GM23338 (cell line): ENCODE measurements around the gene TMEM151B. TPM values are rescaled to one million over a fixed set of nuclear protein-coding genes. Genes with fewer than 3 reads are reported as not detected.

Experiments
- ATAC-seq: fragments of 200-7000 bp; cut with Tn5 transposase; 3 replicates; pipeline ENCODE4 v1.9.1; 2020
- DNase-seq: peaks from one replicate; pipeline ENCODE4 v3.0.0-alpha.2; 2015; ENCODE audit warnings: low spot score
- H2AFZ ChIP-seq: fragments of 200-600 bp; sonication (generic); 2 replicates; pipeline ENCODE4 v1.8.0; 2016; ENCODE audit warnings: antibody characterized with exemption, mild to moderate bottlenecking, moderate library complexity
- H3F3A ChIP-seq: fragments of 200-600 bp; sonication (generic); replicated peaks from 2 replicates; pipeline ENCODE4 v1.8.0; 2017; ENCODE audit warnings: antibody characterized with exemption, mixed run types, low read depth
- H3K27ac ChIP-seq: fragments of 200-600 bp; sonication (generic); 2 replicates; pipeline ENCODE4 v1.6.1; 2016; ENCODE audit warnings: low read depth
- H3K27me3 ChIP-seq: fragments of 200-600 bp; sonication (generic); 2 replicates; pipeline ENCODE4 v1.8.0; 2016; ENCODE audit warnings: mild to moderate bottlenecking, mixed run types, moderate library complexity; ENCODE audit not compliant: insufficient read depth
- H3K36me3 ChIP-seq: fragments of 200-600 bp; sonication (generic); 2 replicates; pipeline ENCODE4 v1.8.0; 2016; ENCODE audit warnings: mild to moderate bottlenecking; ENCODE audit not compliant: insufficient read depth
- H3K4me1 ChIP-seq: fragments of 200-600 bp; sonication (generic); 2 replicates; pipeline ENCODE4 v1.8.0; 2016; ENCODE audit warnings: mild to moderate bottlenecking, moderate library complexity; ENCODE audit not compliant: insufficient read depth
- H3K4me2 ChIP-seq: fragments of 200-600 bp; sonication (generic); 2 replicates; pipeline ENCODE4 v1.7.1; 2017; ENCODE audit warnings: mixed run types
- H3K4me3 ChIP-seq: fragments of 200-600 bp; sonication (generic); 2 replicates; pipeline ENCODE4 v1.6.1; 2016; ENCODE audit warnings: mixed run types
- H3K79me2 ChIP-seq: fragments of 200-600 bp; sonication (generic); replicated peaks from 2 replicates; pipeline ENCODE4 v1.8.0; 2017; ENCODE audit warnings: mild to moderate bottlenecking; ENCODE audit not compliant: insufficient read depth
- H3K9me2 ChIP-seq: fragments of 200-600 bp; sonication (generic); 2 replicates; pipeline ENCODE4 v1.8.0; 2017; ENCODE audit not compliant: insufficient read depth
- H4K20me1 ChIP-seq: fragments of 200-600 bp; sonication (generic); replicated peaks from 2 replicates; pipeline ENCODE4 v1.8.0; 2017; ENCODE audit warnings: mild to moderate bottlenecking; ENCODE audit not compliant: insufficient read depth
- H3K27ac Mint-ChIP-seq: 2 replicates; pipeline ENCODE4 v1.8.0; 2020; ENCODE audit warnings: inconsistent platforms, mild to moderate bottlenecking, moderate library complexity, mixed read lengths
- H3K27me3 Mint-ChIP-seq: 3 replicates; pipeline ENCODE4 v1.8.0; 2022; ENCODE audit warnings: low read depth, mild to moderate bottlenecking, moderate library complexity, mixed read lengths, inconsistent platforms; ENCODE audit not compliant: insufficient read depth, poor library complexity
- H3K36me3 Mint-ChIP-seq: 3 replicates; pipeline ENCODE4 v1.8.0; 2021; ENCODE audit warnings: low read depth, mild to moderate bottlenecking, inconsistent platforms, moderate library complexity, mixed read lengths
- H3K4me1 Mint-ChIP-seq: 3 replicates; pipeline ENCODE4 v1.8.0; 2020; ENCODE audit warnings: mild to moderate bottlenecking, inconsistent platforms, mixed read lengths
- H3K4me3 Mint-ChIP-seq: 3 replicates; pipeline ENCODE4 v1.8.0; 2021; ENCODE audit warnings: moderate library complexity, mild to moderate bottlenecking, inconsistent platforms, mixed read lengths
- H3K9me3 Mint-ChIP-seq: 3 replicates; pipeline ENCODE4 v1.8.0; 2020; ENCODE audit warnings: moderate library complexity, mild to moderate bottlenecking, inconsistent platforms, mixed read lengths
- CREB1 ChIP-seq: fragments of 250-450 bp; sonication (Bioruptor Pico); IDR thresholded peaks from 2 replicates; pipeline ENCODE4 v1.5.0; 2020; ENCODE audit warnings: low read depth, mild to moderate bottlenecking, moderate library complexity
- EZH2 ChIP-seq: fragments of 200-600 bp; sonication (generic); IDR thresholded peaks from one replicate; pipeline ENCODE4 v1.8.0; 2017; ENCODE audit warnings: antibody characterized with exemption, mild to moderate bottlenecking, low read depth; ENCODE audit not compliant: unreplicated experiment
- EZH2phosphoT487 ChIP-seq: fragments of 200-600 bp; sonication (generic); IDR thresholded peaks from one replicate; pipeline ENCODE4 v1.8.1; 2018; ENCODE audit warnings: antibody characterized with exemption; ENCODE audit not compliant: unreplicated experiment
- JUNB ChIP-seq: IDR thresholded peaks from one replicate; pipeline ENCODE4 v1.6.1; 2016; ENCODE audit warnings: antibody characterized with exemption; ENCODE audit not compliant: unreplicated experiment
- NANOG ChIP-seq: IDR thresholded peaks from 2 replicates; pipeline ENCODE4 v1.6.1; 2016; ENCODE audit warnings: antibody characterized with exemption, borderline replicate concordance
- POLR2AphosphoS5 ChIP-seq: IDR thresholded peaks from 2 replicates; pipeline ENCODE4 v1.6.1; 2016; ENCODE audit warnings: antibody characterized with exemption, low read depth
- STAT1 ChIP-seq: IDR thresholded peaks from one replicate; pipeline ENCODE4 v1.6.1; 2016; ENCODE audit warnings: antibody characterized with exemption; ENCODE audit not compliant: unreplicated experiment
- ZNF114 ChIP-seq: fragments of 250-450 bp; sonication (Bioruptor Pico); IDR thresholded peaks from 2 replicates; pipeline ENCODE4 v1.5.0; 2020; ENCODE audit warnings: mild to moderate bottlenecking, moderate library complexity
- ZNF331 ChIP-seq: fragments of 250-450 bp; sonication (Bioruptor Pico); IDR thresholded peaks from 2 replicates; pipeline ENCODE4 v1.5.0; 2020; ENCODE audit warnings: low read depth, mild to moderate bottlenecking, moderate library complexity
- polyA plus RNA-seq: library from polyadenylated mRNA; unstranded; fragments of >200 nt; fragmentation: Nextera tagmentation; extraction: Ambion mirVana; gene quantifications from 2 replicates; pipeline ENCODE4 v1.2.1, GENCODE V29; 2016
- total RNA-seq: library from RNA; depleted of rRNA; stranded (reverse); fragments of >200 nt; shearing (Covaris generic); gene quantifications from 2 replicates; pipeline ENCODE4 v1.2.3, GENCODE V29; 2014
- TF ChIP-seq, protein P1 (sequence below): fragments of 250-450 bp; sonication (Bioruptor Pico); IDR thresholded peaks from 2 replicates; pipeline ENCODE4 v1.5.0; 2020; ENCODE audit warnings: mild to moderate bottlenecking, moderate library complexity
- TF ChIP-seq, protein P2 (sequence below): IDR thresholded peaks from 2 replicates; pipeline ENCODE4 v1.6.1; 2016; ENCODE audit warnings: antibody characterized with exemption
- TF ChIP-seq, protein P3 (sequence below), 2 experiments: fragments of 200-600 bp in 1 of 2; sonication (generic) in 1 of 2; conservative IDR thresholded peaks; 2 replicates each; pipeline versions ENCODE4 v1.5.1 to v1.6.1; 2016 to 2017; ENCODE audit warnings: antibody characterized with exemption in 2 of 2, low read depth in 2 of 2, mild to moderate bottlenecking in 2 of 2, moderate library complexity in 1 of 2
- TF ChIP-seq, protein P4 (sequence below): IDR thresholded peaks from one replicate; pipeline ENCODE4 v1.6.1; 2018; ENCODE audit warnings: antibody characterized with exemption; ENCODE audit not compliant: unreplicated experiment

TMEM151B gene
- total and polyA plus RNA-seq, 2 experiments from 2014 or later: 0.91 to 14.6 TPM

DNA sequence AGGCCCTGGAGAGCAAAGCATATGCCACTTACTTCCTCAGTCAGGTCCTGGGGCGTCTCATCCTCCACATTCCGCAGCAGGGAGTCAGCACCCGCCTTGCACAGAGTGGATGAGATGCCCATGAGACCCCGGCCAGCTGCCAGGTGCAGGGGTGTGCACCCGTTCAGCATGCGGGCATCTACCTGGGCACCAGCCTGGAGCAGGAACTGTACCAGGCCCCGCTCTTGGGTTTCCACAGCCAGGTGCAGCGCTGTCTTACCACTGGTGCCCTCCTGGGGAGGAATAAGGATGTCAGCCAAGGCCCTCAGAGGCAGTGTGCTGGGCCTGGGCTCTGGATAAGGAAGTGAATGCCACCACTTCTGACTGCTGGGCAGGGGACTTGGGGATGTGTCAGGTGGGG is 10.2 kb upstream of the TMEM151B start:
- no peak for ATAC-seq
- H3K4me3 Mint-ChIP-seq: no peak overlapping the region
- H3K27me3 Mint-ChIP-seq: peaks cover 40% of the 10 kb centered on the region
- H3K4me2 ChIP-seq: no peak overlapping the region
- no peaks in the 10 kb centered on the region for H3K36me3 ChIP-seq
- H3K9me3 Mint-ChIP-seq: peaks cover 7% of the 10 kb centered on the region
- no peak overlapping the region for H2AFZ ChIP-seq
- H3F3A ChIP-seq: peaks cover 19% of the 10 kb centered on the region
- no peaks in the 10 kb centered on the region for H3K9me2 ChIP-seq
- H3K4me3 ChIP-seq: no peak overlapping the region
- peaks cover 53% of the 10 kb centered on the region for H3K4me1 Mint-ChIP-seq
- H3K27ac Mint-ChIP-seq: no peak overlapping the region
- H3K27me3 ChIP-seq: peaks cover 5% of the 10 kb centered on the region; the same call in 1 of the 2 replicates
- H3K79me2 ChIP-seq: peaks cover 16% of the 10 kb centered on the region; the same call in 1 of the 2 replicates
- H3K4me1 ChIP-seq: peaks cover 17% of the 10 kb centered on the region
- DNase-seq: no peak
- no peak overlapping the region for H3K27ac ChIP-seq
- H4K20me1 ChIP-seq: peaks cover 6% of the 10 kb centered on the region; the same call in 1 of the 2 replicates
- TF ChIP-seq NANOG (no peak), ZNF114 (CRISPR knock-in tag) (no peak), EZH2phosphoT487 (no peak), EZH2 (no peak), JUNB (no peak), ZNF331 (CRISPR knock-in tag) (no peak), CREB1 (CRISPR knock-in tag) (no peak), STAT1 (no peak), POLR2AphosphoS5 (no peak)
- TF ChIP-seq, protein P1, sequence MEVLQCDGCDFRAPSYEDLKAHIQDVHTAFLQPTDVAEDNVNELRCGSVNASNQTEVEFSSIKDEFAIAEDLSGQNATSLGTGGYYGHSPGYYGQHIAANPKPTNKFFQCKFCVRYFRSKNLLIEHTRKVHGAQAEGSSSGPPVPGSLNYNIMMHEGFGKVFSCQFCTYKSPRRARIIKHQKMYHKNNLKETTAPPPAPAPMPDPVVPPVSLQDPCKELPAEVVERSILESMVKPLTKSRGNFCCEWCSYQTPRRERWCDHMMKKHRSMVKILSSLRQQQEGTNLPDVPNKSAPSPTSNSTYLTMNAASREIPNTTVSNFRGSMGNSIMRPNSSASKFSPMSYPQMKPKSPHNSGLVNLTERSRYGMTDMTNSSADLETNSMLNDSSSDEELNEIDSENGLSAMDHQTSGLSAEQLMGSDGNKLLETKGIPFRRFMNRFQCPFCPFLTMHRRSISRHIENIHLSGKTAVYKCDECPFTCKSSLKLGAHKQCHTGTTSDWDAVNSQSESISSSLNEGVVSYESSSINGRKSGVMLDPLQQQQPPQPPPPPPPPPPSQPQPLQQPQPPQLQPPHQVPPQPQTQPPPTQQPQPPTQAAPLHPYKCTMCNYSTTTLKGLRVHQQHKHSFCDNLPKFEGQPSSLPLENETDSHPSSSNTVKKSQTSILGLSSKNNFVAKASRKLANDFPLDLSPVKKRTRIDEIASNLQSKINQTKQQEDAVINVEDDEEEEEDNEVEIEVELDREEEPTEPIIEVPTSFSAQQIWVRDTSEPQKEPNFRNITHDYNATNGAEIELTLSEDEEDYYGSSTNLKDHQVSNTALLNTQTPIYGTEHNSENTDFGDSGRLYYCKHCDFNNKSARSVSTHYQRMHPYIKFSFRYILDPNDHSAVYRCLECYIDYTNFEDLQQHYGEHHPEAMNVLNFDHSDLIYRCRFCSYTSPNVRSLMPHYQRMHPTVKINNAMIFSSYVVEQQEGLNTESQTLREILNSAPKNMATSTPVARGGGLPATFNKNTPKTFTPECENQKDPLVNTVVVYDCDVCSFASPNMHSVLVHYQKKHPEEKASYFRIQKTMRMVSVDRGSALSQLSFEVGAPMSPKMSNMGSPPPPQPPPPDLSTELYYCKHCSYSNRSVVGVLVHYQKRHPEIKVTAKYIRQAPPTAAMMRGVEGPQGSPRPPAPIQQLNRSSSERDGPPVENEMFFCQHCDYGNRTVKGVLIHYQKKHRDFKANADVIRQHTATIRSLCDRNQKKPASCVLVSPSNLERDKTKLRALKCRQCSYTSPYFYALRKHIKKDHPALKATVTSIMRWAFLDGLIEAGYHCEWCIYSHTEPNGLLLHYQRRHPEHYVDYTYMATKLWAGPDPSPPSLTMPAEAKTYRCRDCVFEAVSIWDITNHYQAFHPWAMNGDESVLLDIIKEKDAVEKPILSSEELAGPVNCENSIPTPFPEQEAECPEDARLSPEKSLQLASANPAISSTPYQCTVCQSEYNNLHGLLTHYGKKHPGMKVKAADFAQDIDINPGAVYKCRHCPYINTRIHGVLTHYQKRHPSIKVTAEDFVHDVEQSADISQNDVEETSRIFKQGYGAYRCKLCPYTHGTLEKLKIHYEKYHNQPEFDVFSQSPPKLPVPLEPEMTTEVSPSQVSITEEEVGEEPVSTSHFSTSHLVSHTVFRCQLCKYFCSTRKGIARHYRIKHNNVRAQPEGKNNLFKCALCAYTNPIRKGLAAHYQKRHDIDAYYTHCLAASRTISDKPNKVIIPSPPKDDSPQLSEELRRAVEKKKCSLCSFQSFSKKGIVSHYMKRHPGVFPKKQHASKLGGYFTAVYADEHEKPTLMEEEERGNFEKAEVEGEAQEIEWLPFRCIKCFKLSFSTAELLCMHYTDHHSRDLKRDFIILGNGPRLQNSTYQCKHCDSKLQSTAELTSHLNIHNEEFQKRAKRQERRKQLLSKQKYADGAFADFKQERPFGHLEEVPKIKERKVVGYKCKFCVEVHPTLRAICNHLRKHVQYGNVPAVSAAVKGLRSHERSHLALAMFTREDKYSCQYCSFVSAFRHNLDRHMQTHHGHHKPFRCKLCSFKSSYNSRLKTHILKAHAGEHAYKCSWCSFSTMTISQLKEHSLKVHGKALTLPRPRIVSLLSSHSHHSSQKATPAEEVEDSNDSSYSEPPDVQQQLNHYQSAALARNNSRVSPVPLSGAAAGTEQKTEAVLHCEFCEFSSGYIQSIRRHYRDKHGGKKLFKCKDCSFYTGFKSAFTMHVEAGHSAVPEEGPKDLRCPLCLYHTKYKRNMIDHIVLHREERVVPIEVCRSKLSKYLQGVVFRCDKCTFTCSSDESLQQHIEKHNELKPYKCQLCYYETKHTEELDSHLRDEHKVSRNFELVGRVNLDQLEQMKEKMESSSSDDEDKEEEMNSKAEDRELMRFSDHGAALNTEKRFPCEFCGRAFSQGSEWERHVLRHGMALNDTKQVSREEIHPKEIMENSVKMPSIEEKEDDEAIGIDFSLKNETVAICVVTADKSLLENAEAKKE: no peak
- TF ChIP-seq, protein P2, sequence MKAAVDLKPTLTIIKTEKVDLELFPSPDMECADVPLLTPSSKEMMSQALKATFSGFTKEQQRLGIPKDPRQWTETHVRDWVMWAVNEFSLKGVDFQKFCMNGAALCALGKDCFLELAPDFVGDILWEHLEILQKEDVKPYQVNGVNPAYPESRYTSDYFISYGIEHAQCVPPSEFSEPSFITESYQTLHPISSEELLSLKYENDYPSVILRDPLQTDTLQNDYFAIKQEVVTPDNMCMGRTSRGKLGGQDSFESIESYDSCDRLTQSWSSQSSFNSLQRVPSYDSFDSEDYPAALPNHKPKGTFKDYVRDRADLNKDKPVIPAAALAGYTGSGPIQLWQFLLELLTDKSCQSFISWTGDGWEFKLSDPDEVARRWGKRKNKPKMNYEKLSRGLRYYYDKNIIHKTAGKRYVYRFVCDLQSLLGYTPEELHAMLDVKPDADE: no peak
- TF ChIP-seq, protein P3, sequence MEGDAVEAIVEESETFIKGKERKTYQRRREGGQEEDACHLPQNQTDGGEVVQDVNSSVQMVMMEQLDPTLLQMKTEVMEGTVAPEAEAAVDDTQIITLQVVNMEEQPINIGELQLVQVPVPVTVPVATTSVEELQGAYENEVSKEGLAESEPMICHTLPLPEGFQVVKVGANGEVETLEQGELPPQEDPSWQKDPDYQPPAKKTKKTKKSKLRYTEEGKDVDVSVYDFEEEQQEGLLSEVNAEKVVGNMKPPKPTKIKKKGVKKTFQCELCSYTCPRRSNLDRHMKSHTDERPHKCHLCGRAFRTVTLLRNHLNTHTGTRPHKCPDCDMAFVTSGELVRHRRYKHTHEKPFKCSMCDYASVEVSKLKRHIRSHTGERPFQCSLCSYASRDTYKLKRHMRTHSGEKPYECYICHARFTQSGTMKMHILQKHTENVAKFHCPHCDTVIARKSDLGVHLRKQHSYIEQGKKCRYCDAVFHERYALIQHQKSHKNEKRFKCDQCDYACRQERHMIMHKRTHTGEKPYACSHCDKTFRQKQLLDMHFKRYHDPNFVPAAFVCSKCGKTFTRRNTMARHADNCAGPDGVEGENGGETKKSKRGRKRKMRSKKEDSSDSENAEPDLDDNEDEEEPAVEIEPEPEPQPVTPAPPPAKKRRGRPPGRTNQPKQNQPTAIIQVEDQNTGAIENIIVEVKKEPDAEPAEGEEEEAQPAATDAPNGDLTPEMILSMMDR (conservative IDR thresholded peaks at IDR 0.05; ENCODE audit: low read depth in 2 of 2): no peak
- TF ChIP-seq, protein P4, sequence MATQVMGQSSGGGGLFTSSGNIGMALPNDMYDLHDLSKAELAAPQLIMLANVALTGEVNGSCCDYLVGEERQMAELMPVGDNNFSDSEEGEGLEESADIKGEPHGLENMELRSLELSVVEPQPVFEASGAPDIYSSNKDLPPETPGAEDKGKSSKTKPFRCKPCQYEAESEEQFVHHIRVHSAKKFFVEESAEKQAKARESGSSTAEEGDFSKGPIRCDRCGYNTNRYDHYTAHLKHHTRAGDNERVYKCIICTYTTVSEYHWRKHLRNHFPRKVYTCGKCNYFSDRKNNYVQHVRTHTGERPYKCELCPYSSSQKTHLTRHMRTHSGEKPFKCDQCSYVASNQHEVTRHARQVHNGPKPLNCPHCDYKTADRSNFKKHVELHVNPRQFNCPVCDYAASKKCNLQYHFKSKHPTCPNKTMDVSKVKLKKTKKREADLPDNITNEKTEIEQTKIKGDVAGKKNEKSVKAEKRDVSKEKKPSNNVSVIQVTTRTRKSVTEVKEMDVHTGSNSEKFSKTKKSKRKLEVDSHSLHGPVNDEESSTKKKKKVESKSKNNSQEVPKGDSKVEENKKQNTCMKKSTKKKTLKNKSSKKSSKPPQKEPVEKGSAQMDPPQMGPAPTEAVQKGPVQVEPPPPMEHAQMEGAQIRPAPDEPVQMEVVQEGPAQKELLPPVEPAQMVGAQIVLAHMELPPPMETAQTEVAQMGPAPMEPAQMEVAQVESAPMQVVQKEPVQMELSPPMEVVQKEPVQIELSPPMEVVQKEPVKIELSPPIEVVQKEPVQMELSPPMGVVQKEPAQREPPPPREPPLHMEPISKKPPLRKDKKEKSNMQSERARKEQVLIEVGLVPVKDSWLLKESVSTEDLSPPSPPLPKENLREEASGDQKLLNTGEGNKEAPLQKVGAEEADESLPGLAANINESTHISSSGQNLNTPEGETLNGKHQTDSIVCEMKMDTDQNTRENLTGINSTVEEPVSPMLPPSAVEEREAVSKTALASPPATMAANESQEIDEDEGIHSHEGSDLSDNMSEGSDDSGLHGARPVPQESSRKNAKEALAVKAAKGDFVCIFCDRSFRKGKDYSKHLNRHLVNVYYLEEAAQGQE: no peak
- H3K36me3 Mint-ChIP-seq: peaks cover 33% of the 10 kb centered on the region
